ENCODE results near the gene TTLL13.

TTLL13 gene

DNA sequence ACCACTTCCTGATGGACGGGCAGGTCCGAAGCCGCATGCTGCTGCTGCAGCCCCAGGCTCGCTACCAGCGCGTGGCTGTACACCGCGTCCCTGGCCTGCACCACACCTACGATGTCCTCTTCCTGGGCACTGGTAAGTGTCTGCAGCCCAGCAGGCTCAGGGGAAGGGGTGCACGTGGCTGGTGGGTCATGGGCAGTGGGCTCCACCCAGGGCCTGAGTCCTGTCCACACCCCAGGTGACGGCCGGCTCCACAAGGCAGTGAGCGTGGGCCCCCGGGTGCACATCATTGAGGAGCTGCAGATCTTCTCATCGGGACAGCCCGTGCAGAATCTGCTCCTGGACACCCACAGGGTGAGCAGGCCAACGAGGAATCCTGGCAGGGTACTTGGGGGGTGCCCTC lies 24.3 kb upstream of the TTLL13 start:
- Histone ChIP-seq H3K4me1 (no peaks in the 10 kb centered on the region), H3K36me3 (replicated peaks) (peaks cover 32% of the 10 kb centered on the region), H3K9me3 (no peaks in the 10 kb centered on the region), H3K4me3 (no peak overlapping the region), H3K27me3 (ENCODE audit: low read depth) (no peaks in the 10 kb centered on the region)
- DNase-seq (ENCODE audit: low spot score in 2 of 2) = no peak
- in situ Hi-C loops (cut with MboI; ENCODE audit: low sequenced_read_pairs) = no loop called here

DNA sequence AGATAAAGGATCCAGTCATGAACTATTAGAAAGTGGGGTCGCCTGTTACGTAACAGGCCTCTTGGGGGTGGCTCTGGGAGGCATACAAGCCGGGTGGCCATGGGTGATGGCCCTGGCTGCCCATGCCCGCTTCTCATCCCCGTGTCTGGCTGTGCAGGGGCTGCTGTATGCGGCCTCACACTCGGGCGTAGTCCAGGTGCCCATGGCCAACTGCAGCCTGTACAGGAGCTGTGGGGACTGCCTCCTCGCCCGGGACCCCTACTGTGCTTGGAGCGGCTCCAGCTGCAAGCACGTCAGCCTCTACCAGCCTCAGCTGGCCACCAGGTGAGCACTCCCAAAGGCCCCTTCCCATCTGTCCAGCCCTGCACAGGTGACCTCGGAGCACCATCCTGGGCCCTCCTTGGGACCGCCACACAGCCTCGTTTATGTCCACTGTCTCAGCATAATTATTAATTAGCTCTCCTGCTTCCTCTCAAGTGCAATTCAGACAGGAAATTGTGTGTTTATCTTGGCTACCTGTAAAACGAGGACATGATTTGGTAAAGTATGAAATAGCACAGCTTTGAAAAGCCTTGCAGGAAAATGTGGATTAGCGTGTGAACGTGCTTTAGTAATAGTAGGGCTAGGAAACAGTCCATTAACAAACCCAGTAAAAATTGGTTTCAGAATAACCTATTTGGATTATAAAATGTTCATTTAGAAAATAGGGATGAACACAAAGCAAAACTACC lies 23.7 kb upstream of the TTLL13 start:
- H3K36me3 ChIP-seq (replicated peaks) = peaks cover 35% of the 10 kb centered on the region

DNA sequence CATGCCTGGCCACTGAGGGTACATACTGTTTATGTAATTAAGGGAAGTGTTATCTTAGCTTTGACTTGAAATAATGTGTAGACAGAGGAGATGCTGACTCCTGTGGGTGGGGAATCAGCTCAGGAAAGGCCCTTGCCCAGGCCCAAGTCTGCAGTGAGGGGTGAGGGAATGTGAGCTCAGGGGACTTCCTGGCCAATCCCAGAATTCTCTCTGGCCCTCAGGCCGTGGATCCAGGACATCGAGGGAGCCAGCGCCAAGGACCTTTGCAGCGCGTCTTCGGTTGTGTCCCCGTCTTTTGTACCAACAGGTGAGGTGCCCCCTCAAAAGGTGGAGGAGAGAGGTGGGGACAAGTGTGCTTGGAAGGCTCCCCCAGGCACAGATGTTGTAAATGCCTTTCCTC lies 22.0 kb upstream of the TTLL13 start:
- H3K27me3 ChIP-seq (ENCODE audit: low read depth) = no peaks in the 10 kb centered on the region
- no peak overlapping the region for H3K4me3 ChIP-seq
- H3K4me1 ChIP-seq = no peaks in the 10 kb centered on the region
- peaks cover 39% of the 10 kb centered on the region for H3K36me3 ChIP-seq (replicated peaks)
- no peak for DNase-seq (ENCODE audit: low spot score in 2 of 2)
- no peaks in the 10 kb centered on the region for H3K9me3 ChIP-seq
- in situ Hi-C loops (cut with MboI; ENCODE audit: low sequenced_read_pairs) = no loop called here

More for the DNA sequence above, 23.7 kb upstream of the TTLL13 start:
- in situ Hi-C loops (cut with MboI; ENCODE audit: low sequenced_read_pairs) = no loop called here
- no peaks in the 10 kb centered on the region for H3K9me3 ChIP-seq
- H3K4me3 ChIP-seq = no peak overlapping the region
- H3K27me3 ChIP-seq (ENCODE audit: low read depth) = no peaks in the 10 kb centered on the region
- no peak for DNase-seq (ENCODE audit: low spot score in 2 of 2)
- no peaks in the 10 kb centered on the region for H3K4me1 ChIP-seq

DNA sequence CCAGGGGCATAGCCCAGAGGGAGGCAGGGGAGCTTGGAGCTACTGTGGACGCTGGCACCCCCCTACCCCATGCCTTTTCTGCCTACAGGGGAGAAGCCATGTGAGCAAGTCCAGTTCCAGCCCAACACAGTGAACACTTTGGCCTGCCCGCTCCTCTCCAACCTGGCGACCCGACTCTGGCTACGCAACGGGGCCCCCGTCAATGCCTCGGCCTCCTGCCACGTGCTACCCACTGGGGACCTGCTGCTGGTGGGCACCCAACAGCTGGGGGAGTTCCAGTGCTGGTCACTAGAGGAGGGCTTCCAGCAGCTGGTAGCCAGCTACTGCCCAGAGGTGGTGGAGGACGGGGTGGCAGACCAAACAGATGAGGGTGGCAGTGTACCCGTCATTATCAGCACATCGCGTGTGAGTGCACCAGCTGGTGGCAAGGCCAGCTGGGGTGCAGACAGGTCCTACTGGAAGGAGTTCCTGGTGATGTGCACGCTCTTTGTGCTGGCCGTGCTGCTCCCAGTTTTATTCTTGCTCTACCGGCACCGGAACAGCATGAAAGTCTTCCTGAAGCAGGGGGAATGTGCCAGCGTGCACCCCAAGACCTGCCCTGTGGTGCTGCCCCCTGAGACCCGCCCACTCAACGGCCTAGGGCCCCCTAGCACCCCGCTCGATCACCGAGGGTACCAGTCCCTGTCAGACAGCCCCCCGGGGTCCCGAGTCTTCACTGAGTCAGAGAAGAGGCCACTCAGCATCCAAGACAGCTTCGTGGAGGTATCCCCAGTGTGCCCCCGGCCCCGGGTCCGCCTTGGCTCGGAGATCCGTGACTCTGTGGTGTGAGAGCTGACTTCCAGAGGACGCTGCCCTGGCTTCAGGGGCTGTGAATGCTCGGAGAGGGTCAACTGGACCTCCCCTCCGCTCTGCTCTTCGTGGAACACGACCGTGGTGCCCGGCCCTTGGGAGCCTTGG lies 21.3 kb upstream of the TTLL13 start:
- peaks cover 39% of the 10 kb centered on the region for H3K36me3 ChIP-seq (replicated peaks)
- no peaks in the 10 kb centered on the region for H3K9me3 ChIP-seq
- no peak overlapping the region for H3K4me3 ChIP-seq
- in situ Hi-C loops (cut with MboI; ENCODE audit: low sequenced_read_pairs) = no loop called here
- H3K27me3 ChIP-seq (ENCODE audit: low read depth) = no peaks in the 10 kb centered on the region
- DNase-seq (ENCODE audit: low spot score in 2 of 2) = no peak
- no peaks in the 10 kb centered on the region for H3K4me1 ChIP-seq

DNA sequence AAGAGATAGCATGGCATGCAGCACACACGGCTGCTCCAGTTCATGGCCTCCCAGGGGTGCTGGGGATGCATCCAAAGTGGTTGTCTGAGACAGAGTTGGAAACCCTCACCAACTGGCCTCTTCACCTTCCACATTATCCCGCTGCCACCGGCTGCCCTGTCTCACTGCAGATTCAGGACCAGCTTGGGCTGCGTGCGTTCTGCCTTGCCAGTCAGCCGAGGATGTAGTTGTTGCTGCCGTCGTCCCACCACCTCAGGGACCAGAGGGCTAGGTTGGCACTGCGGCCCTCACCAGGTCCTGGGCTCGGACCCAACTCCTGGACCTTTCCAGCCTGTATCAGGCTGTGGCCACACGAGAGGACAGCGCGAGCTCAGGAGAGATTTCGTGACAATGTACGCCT lies 20.4 kb upstream of the TTLL13 start:
- Histone ChIP-seq H3K27me3 (ENCODE audit: low read depth) (no peaks in the 10 kb centered on the region), H3K9me3 (no peaks in the 10 kb centered on the region), H3K4me1 (no peaks in the 10 kb centered on the region), H3K4me3 (no peak overlapping the region), H3K36me3 (replicated peaks) (peaks cover 35% of the 10 kb centered on the region)
- in situ Hi-C loops (cut with MboI; ENCODE audit: low sequenced_read_pairs) = no loop called here
- DNase-seq (ENCODE audit: low spot score in 2 of 2) = no peak

DNA sequence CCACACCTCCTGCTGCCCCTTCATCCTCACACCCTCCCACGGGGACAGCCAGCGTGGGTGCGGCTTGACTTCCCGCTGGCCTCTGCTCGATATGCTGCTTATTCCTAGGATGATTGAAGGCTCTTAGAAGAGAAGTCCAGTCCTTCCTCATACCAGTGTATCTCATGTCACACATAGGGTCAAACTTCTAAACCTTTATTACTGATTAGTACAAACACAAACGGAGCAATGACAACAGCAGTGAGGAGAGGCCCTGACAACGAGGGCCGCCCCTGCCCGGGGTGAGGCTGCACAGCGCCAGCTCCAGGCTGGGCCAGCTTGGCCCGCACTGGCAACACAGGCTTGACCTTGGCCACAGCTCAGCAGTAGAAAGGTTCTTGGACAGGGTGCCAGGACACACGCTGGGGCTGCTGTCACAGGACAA lies 19.3 kb upstream of the TTLL13 start:
- Histone ChIP-seq H3K27me3 (ENCODE audit: low read depth) (no peaks in the 10 kb centered on the region), H3K4me3 (no peak overlapping the region), H3K4me1 (peaks cover 6% of the 10 kb centered on the region; the same call in 1 of the 2 replicates), H3K36me3 (replicated peaks) (peaks cover 33% of the 10 kb centered on the region), H3K9me3 (no peaks in the 10 kb centered on the region)
- in situ Hi-C loops (cut with MboI; ENCODE audit: low sequenced_read_pairs) = no loop called here
- DNase-seq (ENCODE audit: low spot score in 2 of 2) = no peak

DNA sequence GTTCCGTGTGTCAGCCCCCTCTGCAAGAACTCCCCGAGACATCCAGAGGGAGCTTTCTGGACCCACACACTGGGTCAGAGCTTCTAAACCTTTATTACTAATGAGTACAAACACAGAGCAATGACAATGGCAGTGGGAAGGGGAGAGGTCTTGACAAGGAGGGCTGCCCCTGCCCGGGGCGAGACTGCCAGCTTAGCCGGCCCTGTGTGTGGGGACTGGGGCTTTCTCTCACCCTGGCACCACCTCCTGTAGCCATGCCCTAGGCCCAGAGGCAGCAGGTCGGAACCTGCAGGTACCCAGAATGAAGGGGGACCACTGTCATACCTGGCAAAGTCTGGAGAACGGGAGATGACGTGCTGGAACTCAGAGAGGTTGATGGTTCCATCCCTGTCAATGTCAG lies 18.7 kb upstream of the TTLL13 start:
- Histone ChIP-seq H3K4me3 (no peak overlapping the region), H3K4me1 (peaks cover 6% of the 10 kb centered on the region; the same call in 1 of the 2 replicates)

DNA sequence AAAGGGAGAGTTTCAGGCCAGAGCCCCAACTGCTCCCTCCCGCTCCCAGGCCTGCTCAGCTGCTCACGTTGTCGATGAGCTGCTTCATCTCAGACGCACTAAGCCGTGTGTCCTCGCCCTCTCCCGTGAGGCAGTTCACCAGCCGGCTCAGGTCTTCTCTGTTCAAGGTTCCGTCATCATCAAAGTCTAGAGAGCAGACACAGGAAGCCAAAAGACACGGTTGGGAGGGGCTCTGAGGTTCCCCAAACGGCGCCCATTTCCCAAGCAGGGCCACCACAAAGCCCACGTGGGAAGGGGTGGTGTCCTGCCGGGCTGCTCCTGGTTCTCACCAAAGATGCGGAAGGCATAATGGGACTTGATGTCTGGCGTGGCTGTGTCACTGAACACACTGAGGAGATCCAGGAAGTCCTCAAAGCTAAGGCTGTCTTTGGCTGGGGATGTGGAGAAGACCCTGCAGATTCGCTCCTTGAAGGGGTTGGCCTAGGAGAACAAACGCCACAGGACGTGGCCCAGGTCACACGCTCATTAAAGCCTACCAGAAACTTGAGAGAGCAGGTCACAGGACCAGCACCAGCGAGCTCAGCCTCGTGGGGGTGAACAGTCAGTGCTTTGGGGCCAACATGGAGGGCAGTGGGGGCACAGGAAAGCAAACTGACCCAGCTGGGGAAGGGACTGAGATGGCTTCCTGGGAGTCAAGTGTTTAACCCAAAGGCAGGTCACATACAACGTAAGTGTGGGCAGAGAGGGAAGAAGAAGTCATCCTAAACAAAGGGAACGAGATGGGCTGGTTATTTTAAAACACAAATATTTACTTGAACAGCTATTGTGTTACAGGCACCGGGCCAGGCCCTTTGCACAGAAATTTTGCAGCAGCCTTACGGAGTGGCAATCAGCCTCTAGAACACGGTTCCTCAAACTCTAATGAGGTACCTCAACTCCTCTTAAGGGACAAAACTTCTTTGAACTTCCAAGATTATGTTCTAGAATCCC lies 18.0 kb upstream of the TTLL13 start:
- Histone ChIP-seq H3K4me3 (no peak overlapping the region), H3K9me3 (no peaks in the 10 kb centered on the region), H3K36me3 (replicated peaks) (peaks cover 23% of the 10 kb centered on the region), H3K27me3 (ENCODE audit: low read depth) (no peaks in the 10 kb centered on the region), H3K4me1 (peaks cover 6% of the 10 kb centered on the region; the same call in 1 of the 2 replicates)
- no peak for DNase-seq (ENCODE audit: low spot score in 2 of 2)
- in situ Hi-C loops (cut with MboI; ENCODE audit: low sequenced_read_pairs) = no loop called here

More for the DNA sequence above, 18.7 kb upstream of the TTLL13 start:
- Histone ChIP-seq H3K9me3 (no peaks in the 10 kb centered on the region), H3K27me3 (ENCODE audit: low read depth) (no peaks in the 10 kb centered on the region), H3K36me3 (replicated peaks) (peaks cover 27% of the 10 kb centered on the region)
- in situ Hi-C loops (cut with MboI; ENCODE audit: low sequenced_read_pairs) = no loop called here
- no peak for DNase-seq (ENCODE audit: low spot score in 2 of 2)

DNA sequence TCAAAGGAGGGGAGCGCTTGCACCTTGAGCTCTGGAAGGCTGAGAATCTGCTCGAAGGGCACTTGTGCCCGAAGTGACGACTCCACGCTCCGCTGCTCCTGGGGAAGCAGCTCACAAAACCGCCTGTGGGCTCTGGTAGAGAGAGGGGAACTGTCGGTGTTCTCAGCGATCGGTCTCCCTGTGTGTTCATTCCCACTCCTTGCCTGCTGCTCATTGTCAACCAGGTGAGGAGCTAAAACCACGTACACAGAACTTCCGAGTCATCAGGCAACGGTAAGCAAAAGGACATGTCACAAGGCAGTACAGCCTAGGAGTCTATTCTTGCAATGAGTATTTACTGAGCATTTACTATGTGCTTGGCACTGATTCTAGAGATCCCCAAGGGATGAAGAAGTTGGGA lies 17.2 kb upstream of the TTLL13 start:
- in situ Hi-C loops (cut with MboI; ENCODE audit: low sequenced_read_pairs) = no loop called here
- no peak for DNase-seq (ENCODE audit: low spot score in 2 of 2)
- no peaks in the 10 kb centered on the region for H3K9me3 ChIP-seq
- peaks cover 23% of the 10 kb centered on the region for H3K36me3 ChIP-seq (replicated peaks)
- no peaks in the 10 kb centered on the region for H3K27me3 ChIP-seq (ENCODE audit: low read depth)
- peaks cover 6% of the 10 kb centered on the region; the same call in 1 of the 2 replicates for H3K4me1 ChIP-seq
- H3K4me3 ChIP-seq = no peak overlapping the region

DNA sequence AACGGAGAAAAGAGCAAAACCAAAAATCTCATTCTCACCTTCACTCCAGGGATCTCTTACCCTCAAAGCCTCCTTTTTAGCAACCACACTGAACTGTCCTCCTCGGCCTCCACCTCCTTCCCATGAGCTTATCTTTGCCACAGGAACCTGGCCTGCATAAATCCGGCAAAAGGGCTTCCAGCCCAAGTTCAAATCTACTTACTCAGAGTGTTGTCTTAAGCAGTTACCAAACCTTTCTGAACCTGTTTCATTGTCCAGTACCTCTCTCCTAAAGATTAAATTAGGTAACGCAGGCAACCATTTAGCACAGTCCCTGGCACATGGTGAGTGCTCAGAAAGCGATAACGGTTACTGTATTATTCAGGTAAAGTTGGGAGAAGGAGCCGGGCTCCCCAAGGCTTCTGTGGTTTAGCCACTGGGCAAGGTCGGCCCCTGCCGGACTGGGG lies 16.4 kb upstream of the TTLL13 start:
- no peaks in the 10 kb centered on the region for H3K27me3 ChIP-seq (ENCODE audit: low read depth)
- in situ Hi-C loops (cut with MboI; ENCODE audit: low sequenced_read_pairs) = no loop called here
- H3K4me1 ChIP-seq = peaks cover 6% of the 10 kb centered on the region; the same call in 1 of the 2 replicates
- peaks cover 21% of the 10 kb centered on the region for H3K36me3 ChIP-seq (replicated peaks)
- no peak for DNase-seq (ENCODE audit: low spot score in 2 of 2)
- H3K9me3 ChIP-seq = no peaks in the 10 kb centered on the region
- H3K4me3 ChIP-seq = peak overlapping the region; percentile 84

DNA sequence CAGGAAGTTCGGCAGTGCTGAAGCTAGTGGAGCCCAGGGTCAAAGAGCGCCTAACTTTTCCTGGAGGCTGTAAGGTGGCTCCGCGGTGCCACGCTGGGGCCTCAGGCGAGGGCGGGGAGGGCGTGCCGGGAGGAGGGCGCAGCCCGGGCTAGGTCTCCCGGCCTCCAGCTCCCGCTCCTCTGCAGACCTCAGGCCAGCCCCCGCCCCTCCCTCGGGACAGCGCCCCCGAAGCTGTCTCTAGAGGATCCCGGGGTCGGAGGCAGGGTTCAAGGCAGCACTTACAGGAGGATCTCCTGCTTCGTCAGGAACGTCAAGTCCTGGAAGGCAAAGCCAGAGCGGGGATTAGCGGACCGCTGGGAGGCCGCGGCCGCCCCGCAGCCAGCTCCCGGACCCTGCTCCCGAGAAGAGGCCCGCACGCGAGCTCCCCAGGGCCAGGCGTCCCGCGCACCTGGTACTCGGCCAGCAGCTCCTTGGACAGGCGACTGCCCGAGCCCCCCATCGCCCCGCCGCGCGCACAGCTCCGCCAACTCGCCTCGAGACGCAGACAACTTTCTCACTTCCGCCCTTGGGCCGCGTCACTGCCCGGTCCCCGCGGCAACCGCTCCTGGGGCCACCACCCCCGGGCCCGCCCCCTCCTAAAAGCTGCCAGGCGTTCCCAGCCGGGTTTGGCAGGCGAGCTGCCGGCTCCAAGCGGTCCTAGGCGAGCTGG lies 15.8 kb upstream of the TTLL13 start, which contains the start of gene CIB1:
Gene CIB1 (minus strand): TSS at position 555 of the 709 bp plus-strand sequence. CDS start 56 bp downstream, at position 499.
- Histone ChIP-seq H3K36me3 (replicated peaks) (peaks cover 23% of the 10 kb centered on the region), H3K27me3 (ENCODE audit: low read depth) (no peaks in the 10 kb centered on the region), H3K4me3 (peak within 1 kb of the TSS; percentile 84), H3K9me3 (no peaks in the 10 kb centered on the region), H3K4me1 (peaks cover 6% of the 10 kb centered on the region; the same call in 1 of the 2 replicates)
- in situ Hi-C loops (cut with MboI; ENCODE audit: low sequenced_read_pairs) = no loop called here
- peak; percentile 88 to 98 for DNase-seq (ENCODE audit: low spot score in 2 of 2)

DNA sequence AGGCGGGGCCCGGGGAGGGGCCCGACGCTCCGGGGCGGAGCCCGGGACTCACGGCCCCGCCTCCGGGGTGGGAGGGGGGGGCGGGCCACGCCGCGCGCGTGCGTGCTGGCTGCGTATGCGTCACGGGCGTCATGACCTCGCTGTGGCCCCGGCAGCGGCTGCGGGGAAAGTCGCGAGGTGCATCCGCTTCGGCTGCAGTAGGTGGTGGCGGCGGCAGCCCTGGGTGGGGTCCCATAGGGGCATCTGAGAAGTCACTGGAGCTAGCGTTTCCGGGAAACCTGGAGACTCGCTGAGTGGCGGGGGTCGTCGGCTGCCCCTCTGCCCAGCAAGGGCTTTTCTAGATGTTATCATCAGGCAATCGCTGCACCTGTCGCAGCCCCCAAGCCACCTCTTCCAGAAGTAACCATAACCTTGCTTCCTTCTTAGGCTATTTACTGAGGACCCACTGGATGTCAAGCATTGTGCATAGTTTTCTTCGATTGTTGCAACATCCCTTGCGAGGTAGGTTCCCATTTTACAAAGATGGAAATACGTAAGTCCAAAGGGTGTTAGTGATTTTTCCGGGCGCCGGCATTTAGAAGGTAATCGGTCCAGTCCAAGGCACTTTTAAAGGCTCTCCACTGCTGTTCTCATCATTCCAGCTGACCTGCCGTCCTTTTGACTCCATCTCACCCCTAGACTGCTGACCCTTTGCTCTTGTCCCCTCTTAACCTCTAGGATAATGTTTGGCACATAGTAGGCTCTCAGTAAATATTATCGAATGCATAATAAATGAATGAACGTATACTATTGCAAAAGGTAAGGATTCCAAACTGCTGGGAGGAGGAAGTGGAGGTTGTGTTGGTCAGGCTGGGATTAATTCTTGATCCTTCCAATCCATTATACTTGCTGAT lies 15.0 kb upstream of the TTLL13 start, which contains the start of gene GDPGP1:
Gene GDPGP1 (plus strand): TSS at position 114 of the 893 bp plus-strand sequence. CDS start 6,700 bp downstream, outside the sequence.
- no peak for DNase-seq (ENCODE audit: low spot score in 2 of 2)
- in situ Hi-C loops (cut with MboI; ENCODE audit: low sequenced_read_pairs) = no loop called here
- peaks cover 17% of the 10 kb centered on the region for H3K36me3 ChIP-seq (replicated peaks)
- no peaks in the 10 kb centered on the region for H3K27me3 ChIP-seq (ENCODE audit: low read depth)
- H3K9me3 ChIP-seq = no peaks in the 10 kb centered on the region
- peak within 1 kb of the TSS; percentile 84 for H3K4me3 ChIP-seq
- H3K4me1 ChIP-seq = peaks cover 6% of the 10 kb centered on the region; the same call in 1 of the 2 replicates
